OCI-LY1 (cell line): Measurements from ENCODE around the gene PYGL.

ENCODE experiments used
- H2AFZ ChIP-seq: fragments of 200-600 bp; sonication (generic), shearing (Covaris generic); 2 replicates; pipeline ENCODE4 v1.6.0; 2014; ENCODE audit warnings: antibody characterized with exemption, mild to moderate bottlenecking, low read length
- H3F3A ChIP-seq: fragments of 200-600 bp; sonication (generic), shearing (Covaris generic); 2 replicates; pipeline ENCODE4 v1.6.0; 2014; ENCODE audit warnings: mild to moderate bottlenecking, antibody characterized with exemption, low read length, moderate library complexity; ENCODE audit not compliant: insufficient read depth
- H3K27ac ChIP-seq: fragments of 200-600 bp; sonication (generic); 2 replicates; pipeline ENCODE4 v1.5.1; 2014; ENCODE audit warnings: low read length, mixed run types, mild to moderate bottlenecking, low read depth; ENCODE audit not compliant: poor library complexity, severe bottlenecking
- H3K27me3 ChIP-seq: fragments of 200-600 bp; sonication (generic); 2 replicates; pipeline ENCODE4 v1.6.0; 2014; ENCODE audit warnings: antibody characterized with exemption, mild to moderate bottlenecking, low read length, moderate library complexity; ENCODE audit not compliant: insufficient read depth
- H3K36me3 ChIP-seq: fragments of 200-600 bp; sonication (generic); 2 replicates; pipeline ENCODE4 v1.6.1; 2014; ENCODE audit warnings: mild to moderate bottlenecking, antibody characterized with exemption, low read length, moderate library complexity, mixed read lengths; ENCODE audit not compliant: insufficient read depth
- H3K4me1 ChIP-seq: fragments of 200-600 bp; sonication (generic); 2 replicates; pipeline ENCODE4 v1.5.1; 2014; ENCODE audit warnings: mild to moderate bottlenecking, low read length, moderate library complexity; ENCODE audit not compliant: insufficient read depth, severe bottlenecking
- H3K4me2 ChIP-seq: fragments of 200-600 bp; sonication (generic), shearing (Covaris generic); 2 replicates; pipeline ENCODE4 v1.6.1; 2014; ENCODE audit warnings: low read length
- H3K4me3 ChIP-seq: fragments of 200-600 bp; sonication (generic); 2 replicates; pipeline ENCODE4 v1.5.1; 2014; ENCODE audit warnings: low read length, low read depth, mild to moderate bottlenecking, mixed read lengths; ENCODE audit not compliant: poor library complexity, severe bottlenecking
- H3K79me2 ChIP-seq: fragments of 200-600 bp; shearing (Covaris generic); 2 replicates; pipeline ENCODE4 v1.6.1; 2016; ENCODE audit warnings: mixed run types, low read length, mixed read lengths; ENCODE audit not compliant: insufficient read depth
- H3K9ac ChIP-seq: fragments of 200-600 bp; sonication (generic), shearing (Covaris generic); 2 replicates; pipeline ENCODE4 v1.6.1; 2014; ENCODE audit warnings: mild to moderate bottlenecking, low read length, mixed read lengths
- H3K9me2 ChIP-seq: fragments of 200-600 bp; sonication (generic), shearing (Covaris generic); 2 replicates; pipeline ENCODE4 v1.6.1; 2014; ENCODE audit warnings: low read depth, mild to moderate bottlenecking, low read length, mixed read lengths
- H3K9me3 ChIP-seq: fragments of 200-600 bp; shearing (Covaris generic); 2 replicates; pipeline ENCODE4 v1.6.1; 2014; ENCODE audit warnings: low read length, mixed read lengths
- H4K20me1 ChIP-seq: fragments of 200-600 bp; sonication (generic), shearing (Covaris generic); 2 replicates; pipeline ENCODE4 v1.6.0; 2016; ENCODE audit warnings: mild to moderate bottlenecking, low read length; ENCODE audit not compliant: insufficient read depth
- EZH2 ChIP-seq: fragments of 200-600 bp; sonication (generic), shearing (Covaris generic); IDR thresholded peaks from 2 replicates; pipeline ENCODE4 v1.8.0; 2017; ENCODE audit warnings: borderline replicate concordance, mixed run types, mild to moderate bottlenecking, antibody characterized with exemption, low read length, moderate library complexity, mixed read lengths
- TF ChIP-seq, protein P1 (sequence below): fragments of 200-600 bp; sonication (generic), shearing (Covaris generic); IDR thresholded peaks from 2 replicates; pipeline ENCODE4 v1.5.1; 2017; ENCODE audit warnings: mild to moderate bottlenecking, antibody characterized with exemption, low read length, moderate library complexity, mixed read lengths

Gene PYGL

DNA sequence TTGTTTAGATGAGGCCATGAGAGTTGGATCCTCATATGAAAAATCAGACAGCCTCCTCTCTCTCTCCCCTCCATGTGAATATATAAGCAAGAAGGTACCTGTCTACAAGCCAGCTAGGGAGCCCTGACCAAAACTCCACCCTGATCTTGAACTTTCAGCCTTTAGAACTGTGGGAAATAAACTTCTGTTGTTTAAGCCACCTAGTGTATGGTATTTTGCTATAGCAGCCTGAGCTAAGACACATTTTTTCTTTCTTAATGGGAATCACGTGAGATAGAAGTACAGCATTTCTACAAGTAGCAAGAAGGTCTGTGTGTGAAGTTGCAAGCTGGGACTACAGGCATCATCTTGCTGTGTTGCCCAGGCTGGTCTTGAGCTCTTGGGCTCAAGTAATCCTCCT, 88.7 kb downstream of the PYGL start:
- Histone ChIP-seq H3K27ac (no peak overlapping the region), H3F3A (no peaks in the 10 kb centered on the region), H3K4me3 (no peak overlapping the region), H3K9me2 (no peaks in the 10 kb centered on the region), H3K36me3 (no peaks in the 10 kb centered on the region), H3K4me1 (peaks cover 18% of the 10 kb centered on the region), H2AFZ (no peak overlapping the region), H3K9me3 (no peaks in the 10 kb centered on the region), H4K20me1 (no peaks in the 10 kb centered on the region), H3K79me2 (no peaks in the 10 kb centered on the region), H3K4me2 (no peak overlapping the region), H3K27me3 (no peaks in the 10 kb centered on the region), H3K9ac (no peak overlapping the region)
- TF ChIP-seq EZH2: no peak
- TF ChIP-seq, protein P1, sequence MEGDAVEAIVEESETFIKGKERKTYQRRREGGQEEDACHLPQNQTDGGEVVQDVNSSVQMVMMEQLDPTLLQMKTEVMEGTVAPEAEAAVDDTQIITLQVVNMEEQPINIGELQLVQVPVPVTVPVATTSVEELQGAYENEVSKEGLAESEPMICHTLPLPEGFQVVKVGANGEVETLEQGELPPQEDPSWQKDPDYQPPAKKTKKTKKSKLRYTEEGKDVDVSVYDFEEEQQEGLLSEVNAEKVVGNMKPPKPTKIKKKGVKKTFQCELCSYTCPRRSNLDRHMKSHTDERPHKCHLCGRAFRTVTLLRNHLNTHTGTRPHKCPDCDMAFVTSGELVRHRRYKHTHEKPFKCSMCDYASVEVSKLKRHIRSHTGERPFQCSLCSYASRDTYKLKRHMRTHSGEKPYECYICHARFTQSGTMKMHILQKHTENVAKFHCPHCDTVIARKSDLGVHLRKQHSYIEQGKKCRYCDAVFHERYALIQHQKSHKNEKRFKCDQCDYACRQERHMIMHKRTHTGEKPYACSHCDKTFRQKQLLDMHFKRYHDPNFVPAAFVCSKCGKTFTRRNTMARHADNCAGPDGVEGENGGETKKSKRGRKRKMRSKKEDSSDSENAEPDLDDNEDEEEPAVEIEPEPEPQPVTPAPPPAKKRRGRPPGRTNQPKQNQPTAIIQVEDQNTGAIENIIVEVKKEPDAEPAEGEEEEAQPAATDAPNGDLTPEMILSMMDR: no peak
